HUES64 (cell line): ENCODE data around the gene GNAO1.

Experiments
- H3K27ac ChIP-seq: 2 replicates; pipeline ENCODE4 v1.7.0; 2013; ENCODE audit warnings: low read depth, low read length, inconsistent platforms
- H3K27me3 ChIP-seq: 2 replicates; pipeline ENCODE4 v1.6.1; 2013; ENCODE audit warnings: mild to moderate bottlenecking, low read length; ENCODE audit not compliant: insufficient read depth
- H3K36me3 ChIP-seq: 2 replicates; pipeline ENCODE4 v1.6.1; 2013; ENCODE audit warnings: mild to moderate bottlenecking, low read length; ENCODE audit not compliant: insufficient read depth
- H3K4me1 ChIP-seq: 2 replicates; pipeline ENCODE4 v1.6.1; 2013; ENCODE audit warnings: mild to moderate bottlenecking, low read length, moderate library complexity; ENCODE audit not compliant: insufficient read depth
- H3K4me3 ChIP-seq: 2 replicates; pipeline ENCODE4 v1.5.1; 2013; ENCODE audit warnings: mild to moderate bottlenecking, low read length, moderate library complexity
- H3K9ac ChIP-seq: 2 replicates; pipeline ENCODE4 v1.6.1; 2013; ENCODE audit warnings: mild to moderate bottlenecking, low read depth, low read length
- H3K9me3 ChIP-seq: 2 replicates; pipeline ENCODE4 v1.6.1; 2013; ENCODE audit warnings: low read depth, low read length; ENCODE audit not compliant: insufficient read depth
- WGBS: fragments of 150-250, 120-280 bp; methylation state at CpG from one replicate; pipeline ENCODE4 v1.1.7; 2013; ENCODE audit warnings: missing lambda C conversion rate; 5-methylcytosine and 5-hydroxymethylcytosine counted together

Gene GNAO1

DNA sequence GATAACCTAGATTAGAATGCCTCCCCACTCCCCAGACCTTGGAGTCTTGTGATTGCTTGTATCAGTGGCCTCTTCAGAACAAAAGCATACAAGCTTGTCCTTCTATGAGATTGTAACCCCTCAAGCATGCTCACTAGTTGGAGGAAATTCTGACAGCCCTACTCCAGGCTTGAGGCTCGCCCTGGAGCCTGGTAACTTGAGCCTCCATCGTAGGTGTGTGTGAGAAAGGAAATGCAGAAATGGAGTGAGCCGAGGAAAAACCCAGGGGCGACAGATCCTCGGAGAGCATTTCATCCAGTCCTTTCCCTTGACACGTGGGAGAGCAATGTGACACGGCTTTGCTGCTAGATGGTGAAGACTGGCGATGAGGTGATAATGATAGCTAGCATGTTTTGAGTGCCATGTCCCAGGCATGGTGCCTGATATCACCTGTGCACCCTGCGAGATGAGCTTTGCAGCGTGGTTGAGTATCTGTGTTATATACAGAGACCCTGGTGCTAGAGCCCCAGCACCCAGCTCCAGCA, 31.2 kb downstream of the GNAO1 start:
- WGBS: 64% methylated on average over 10 of the region's 10 CpGs
- Histone ChIP-seq H3K4me1 (peaks cover 11% of the 10 kb centered on the region), H3K27ac (no peak overlapping the region), H3K27me3 (no peaks in the 10 kb centered on the region), H3K36me3 (no peaks in the 10 kb centered on the region), H3K9ac (no peak overlapping the region), H3K4me3 (no peak overlapping the region), H3K9me3 (no peaks in the 10 kb centered on the region)

DNA sequence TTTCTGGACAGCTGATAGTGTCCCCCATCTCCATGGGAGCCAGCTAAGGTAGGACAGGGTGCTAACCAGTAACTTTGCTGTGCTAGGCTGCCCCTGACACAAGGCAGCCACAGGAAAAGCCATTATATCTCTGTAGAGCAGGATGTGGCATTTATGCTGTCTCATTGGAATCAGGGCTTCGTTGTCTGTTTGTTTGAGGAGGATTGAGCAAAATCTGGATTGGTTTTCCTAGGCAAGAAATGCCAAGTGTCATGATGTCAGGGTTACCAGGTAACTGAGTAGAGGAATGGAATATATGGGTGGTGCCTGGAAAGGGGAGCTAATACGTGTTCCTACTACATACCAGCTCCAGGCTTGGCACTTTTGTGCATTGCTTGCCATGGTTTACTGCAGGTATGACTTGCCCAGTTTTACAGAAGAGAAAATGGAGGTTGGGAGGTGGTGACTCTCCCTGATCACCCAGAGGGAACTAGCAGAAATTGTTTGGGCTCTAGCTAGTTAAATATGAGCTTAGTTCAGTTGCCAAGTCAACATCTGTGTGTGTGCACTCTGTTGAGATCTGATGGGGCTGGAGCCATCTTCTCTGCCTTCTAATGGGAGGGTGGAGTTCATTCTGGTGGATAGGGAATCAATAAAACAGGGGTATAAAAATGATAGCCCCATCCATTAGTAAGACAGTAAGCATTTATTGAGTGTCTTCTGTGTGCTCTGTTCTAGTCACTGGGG, 33.9 kb downstream of the GNAO1 start:
- Histone ChIP-seq H3K36me3 (no peaks in the 10 kb centered on the region), H3K27ac (no peak overlapping the region), H3K4me1 (peaks cover 11% of the 10 kb centered on the region), H3K27me3 (no peaks in the 10 kb centered on the region), H3K9me3 (no peaks in the 10 kb centered on the region), H3K9ac (no peak overlapping the region), H3K4me3 (no peak overlapping the region)
- 91% methylated on average over 2 of the region's 2 CpGs for WGBS

DNA sequence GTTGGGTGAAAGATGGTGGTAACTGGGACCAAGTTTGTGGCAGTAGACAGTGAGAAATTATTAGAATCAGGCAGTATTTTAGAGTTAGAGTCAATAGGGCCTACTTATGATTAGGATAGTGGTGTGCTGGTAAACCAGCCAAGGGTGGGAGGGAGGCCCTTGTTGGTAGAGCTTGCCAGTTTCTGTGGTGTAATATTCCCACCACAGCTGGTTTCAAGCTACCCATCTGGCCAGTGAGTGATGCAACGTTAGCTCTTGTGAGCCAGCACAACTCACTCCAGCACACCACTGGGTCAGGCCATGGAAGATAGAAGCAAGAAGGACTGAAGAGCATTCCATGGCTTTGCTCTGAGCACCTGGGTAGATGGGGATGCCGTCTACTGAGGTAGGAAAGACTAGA, 34.9 kb downstream of the GNAO1 start:
- Histone ChIP-seq H3K36me3 (no peaks in the 10 kb centered on the region), H3K27me3 (no peaks in the 10 kb centered on the region), H3K27ac (no peak overlapping the region), H3K4me1 (peaks cover 11% of the 10 kb centered on the region), H3K9ac (no peak overlapping the region), H3K9me3 (no peaks in the 10 kb centered on the region), H3K4me3 (no peak overlapping the region)
- 93% methylated on average over 2 of the region's 2 CpGs for WGBS

DNA sequence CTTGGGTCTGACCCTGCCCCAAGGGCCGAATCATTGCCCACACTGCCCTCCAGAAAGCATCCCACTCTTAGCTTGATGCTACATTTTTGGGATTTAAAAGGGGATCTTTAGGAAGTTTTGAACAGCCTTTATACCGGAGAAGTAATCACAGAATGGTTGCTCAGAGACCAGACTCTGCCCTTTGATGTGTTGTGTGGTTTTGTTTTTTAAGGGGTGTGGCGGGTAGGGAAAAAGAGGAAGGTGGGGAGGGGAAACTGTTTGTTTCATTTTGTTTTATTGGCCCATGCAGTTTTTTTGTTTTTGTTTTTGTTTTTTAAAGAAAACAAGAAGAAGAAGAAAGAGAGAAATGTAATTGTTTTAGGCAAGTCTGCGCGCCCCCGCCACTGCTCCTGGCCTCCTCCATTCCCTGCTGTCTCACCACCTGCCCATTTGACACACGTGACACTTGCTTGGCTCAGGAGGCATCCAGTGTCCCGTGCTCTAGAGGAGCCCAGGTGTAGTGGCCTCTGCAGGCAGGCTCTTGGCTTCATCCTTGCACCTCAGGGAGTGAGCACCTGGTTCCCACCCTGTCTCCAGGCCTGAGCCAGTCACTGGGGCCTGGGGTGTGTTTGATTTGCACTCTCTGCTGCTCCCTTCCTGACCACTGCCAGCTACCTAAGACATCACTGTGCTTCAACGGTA, 35.7 kb downstream of the GNAO1 start:
- Histone ChIP-seq H3K9me3 (no peaks in the 10 kb centered on the region), H3K4me1 (peaks cover 10% of the 10 kb centered on the region), H3K27ac (no peak overlapping the region), H3K36me3 (no peaks in the 10 kb centered on the region), H3K4me3 (no peak overlapping the region), H3K9ac (no peak overlapping the region), H3K27me3 (no peaks in the 10 kb centered on the region)
- 91% methylated on average over 9 of the region's 9 CpGs for WGBS

DNA sequence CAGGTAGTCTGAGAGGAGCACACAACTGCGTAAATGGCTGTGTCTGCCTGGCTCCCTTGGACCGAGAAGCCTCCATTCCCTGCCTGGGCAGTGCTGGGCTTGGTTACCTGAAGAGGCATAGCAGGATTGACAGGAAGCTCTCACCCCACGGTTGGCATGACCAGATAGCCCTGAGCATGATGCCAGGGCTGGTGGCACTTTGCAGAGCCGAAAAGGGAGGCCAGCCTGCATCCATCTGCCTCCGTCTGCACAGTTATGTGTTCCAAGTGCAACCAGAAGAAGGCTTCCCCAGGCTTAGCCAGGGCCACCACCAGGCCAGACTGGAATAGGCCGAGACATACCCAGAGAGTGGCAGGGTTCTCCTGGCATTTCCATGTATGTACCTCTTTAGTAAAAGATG, 36.6 kb downstream of the GNAO1 start:
- Histone ChIP-seq H3K27ac (no peak overlapping the region), H3K9ac (no peak overlapping the region), H3K9me3 (no peaks in the 10 kb centered on the region), H3K27me3 (no peaks in the 10 kb centered on the region), H3K4me1 (peaks cover 6% of the 10 kb centered on the region; the same call in 1 of the 2 replicates), H3K4me3 (no peak overlapping the region), H3K36me3 (no peaks in the 10 kb centered on the region)
- 96% methylated on average over 6 of the region's 6 CpGs for WGBS

DNA sequence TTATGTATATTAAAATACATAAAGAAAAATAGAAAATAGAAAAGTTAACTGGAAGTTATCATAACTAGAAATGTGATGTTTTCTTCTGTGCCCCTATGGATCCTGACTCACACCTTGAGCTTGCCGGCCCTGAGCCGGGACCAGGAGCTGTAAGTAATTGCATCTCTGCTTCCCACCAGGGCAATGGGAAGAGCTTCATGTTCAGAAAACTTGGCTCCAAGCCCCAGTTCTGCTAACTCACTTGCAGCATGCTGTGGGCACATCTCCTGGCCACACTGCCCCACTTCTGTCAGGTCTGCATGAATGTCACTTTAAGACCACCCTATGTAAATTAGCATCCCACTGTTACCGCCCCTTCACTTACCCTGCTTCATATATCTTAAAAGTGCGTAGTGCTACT, 37.2 kb downstream of the GNAO1 start:
- Histone ChIP-seq H3K27ac (no peak overlapping the region), H3K4me1 (peaks cover 5% of the 10 kb centered on the region; the same call in 1 of the 2 replicates), H3K27me3 (no peaks in the 10 kb centered on the region), H3K36me3 (no peaks in the 10 kb centered on the region), H3K9me3 (no peaks in the 10 kb centered on the region), H3K4me3 (no peak overlapping the region), H3K9ac (no peak overlapping the region)
- 90% methylated on average over 4 of the region's 4 CpGs for WGBS

DNA sequence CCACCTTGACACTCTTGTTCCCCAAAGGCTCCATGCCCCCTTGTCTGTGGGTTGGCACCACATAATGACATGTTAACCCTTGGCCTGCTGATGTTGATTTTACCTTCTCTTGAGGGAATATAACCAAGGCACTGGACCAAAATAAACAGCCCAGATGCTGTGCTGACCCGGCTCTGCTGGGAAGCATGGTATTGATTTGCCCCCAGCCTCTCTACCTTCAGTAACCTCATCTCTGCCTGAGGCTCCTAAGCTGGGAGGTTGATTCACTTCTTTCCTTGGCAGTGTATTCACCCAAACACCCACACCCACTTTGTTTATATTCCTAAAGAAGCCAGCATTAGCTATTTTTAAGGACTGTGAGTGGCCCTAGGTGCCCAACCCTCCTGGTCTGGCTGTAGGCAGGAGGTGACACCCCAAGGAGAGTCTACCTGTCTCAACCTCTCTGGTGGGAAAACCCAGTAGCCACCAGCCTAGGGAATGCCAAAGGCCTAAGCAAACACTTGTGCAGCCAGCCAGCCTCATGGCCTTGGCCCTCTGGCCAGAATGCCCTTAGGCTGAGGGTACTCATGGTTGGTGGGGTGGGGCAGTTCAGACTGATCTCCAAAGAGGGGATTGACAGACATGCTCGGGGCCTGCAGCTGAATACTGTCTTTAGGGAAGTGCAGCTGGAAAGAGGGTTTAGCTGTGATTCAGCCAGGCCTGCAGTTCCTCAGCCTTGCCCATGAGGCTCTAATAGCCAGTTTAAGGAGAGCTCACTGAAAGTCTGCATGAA, 42.7 kb downstream of the GNAO1 start:
- H3K27ac ChIP-seq: no peak overlapping the region
- H3K4me1 ChIP-seq: peaks cover 9% of the 10 kb centered on the region; the same call in 1 of the 2 replicates
- H3K36me3 ChIP-seq: no peaks in the 10 kb centered on the region
- H3K9ac ChIP-seq: no peak overlapping the region
- H3K4me3 ChIP-seq: no peak overlapping the region
- H3K9me3 ChIP-seq: no peaks in the 10 kb centered on the region
- 91% methylated on average over 2 of the region's 2 CpGs for WGBS
- H3K27me3 ChIP-seq: no peaks in the 10 kb centered on the region

DNA sequence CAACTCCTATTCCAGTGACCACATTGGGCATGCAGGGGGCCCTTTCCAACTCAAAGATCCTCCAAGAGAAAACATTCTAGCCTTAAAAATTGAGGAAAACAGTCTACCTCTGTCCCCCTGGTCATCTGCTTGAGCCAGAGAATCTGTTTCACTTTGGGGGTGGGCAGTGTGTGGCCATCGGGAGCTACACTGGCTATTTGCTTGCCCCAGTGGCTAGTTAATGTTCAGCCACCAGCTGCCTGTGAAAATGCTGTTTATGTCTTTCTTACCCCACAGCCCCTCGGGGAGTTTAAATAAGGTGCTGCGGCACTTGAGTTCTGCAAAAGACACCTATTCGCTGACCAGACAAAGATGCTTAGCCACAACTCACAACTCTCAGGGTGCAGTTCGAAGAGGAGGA, 43.4 kb downstream of the GNAO1 start:
- 93% methylated on average over 5 of the region's 5 CpGs for WGBS
- peaks cover 9% of the 10 kb centered on the region; the same call in 1 of the 2 replicates for H3K4me1 ChIP-seq
- H3K27me3 ChIP-seq: no peaks in the 10 kb centered on the region
- H3K4me3 ChIP-seq: no peak overlapping the region
- no peaks in the 10 kb centered on the region for H3K36me3 ChIP-seq
- no peak overlapping the region for H3K9ac ChIP-seq
- no peaks in the 10 kb centered on the region for H3K9me3 ChIP-seq
- no peak overlapping the region for H3K27ac ChIP-seq

DNA sequence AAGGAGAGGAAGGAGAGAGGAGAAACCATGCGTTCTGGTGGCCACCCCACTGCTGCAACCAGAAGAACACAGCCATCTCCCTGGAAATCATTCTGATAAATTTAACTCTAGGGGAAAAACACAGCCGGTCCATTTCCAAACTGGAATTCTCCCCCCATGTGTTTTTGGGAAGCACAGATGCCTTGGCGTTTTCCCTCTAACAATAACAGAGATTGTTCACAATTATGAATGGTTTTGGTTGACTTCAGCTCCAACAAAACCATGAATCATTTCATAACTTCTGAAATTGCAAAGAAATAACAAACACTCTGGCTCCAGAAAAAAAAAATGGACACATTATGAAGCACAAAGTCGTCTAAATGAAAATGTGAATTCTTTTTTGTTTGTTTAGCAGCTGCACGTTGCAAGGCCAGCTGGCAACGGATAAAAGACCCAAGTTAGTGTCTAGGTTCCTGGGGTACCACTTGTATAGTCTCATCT, 46.2 kb downstream of the GNAO1 start:
- no peak overlapping the region for H3K9ac ChIP-seq
- H3K9me3 ChIP-seq: no peaks in the 10 kb centered on the region
- H3K4me3 ChIP-seq: no peak overlapping the region
- no peaks in the 10 kb centered on the region for H3K27me3 ChIP-seq
- H3K27ac ChIP-seq: no peak overlapping the region
- 92% methylated on average over 6 of the region's 6 CpGs for WGBS
- peaks cover 4% of the 10 kb centered on the region; the same call in 1 of the 2 replicates for H3K4me1 ChIP-seq
- no peaks in the 10 kb centered on the region for H3K36me3 ChIP-seq

DNA sequence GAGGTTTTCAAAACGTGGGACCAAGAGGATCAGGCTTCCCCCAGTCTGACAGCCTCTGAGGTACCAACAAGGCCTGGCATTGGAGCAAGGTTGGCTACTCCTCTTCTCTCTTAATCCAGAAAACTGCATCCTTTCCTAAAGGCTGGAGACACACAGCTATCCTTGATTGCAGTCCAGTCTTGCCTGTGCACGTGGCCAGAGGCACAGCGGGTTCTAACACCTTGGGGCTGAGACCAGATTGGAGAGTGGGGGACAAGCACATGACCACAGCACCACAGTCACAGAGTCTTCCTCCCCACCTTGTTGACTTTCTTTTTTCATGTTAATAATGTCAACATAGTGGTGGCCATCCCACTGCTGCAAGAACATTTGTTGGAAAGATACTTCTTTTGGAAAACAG, 46.9 kb downstream of the GNAO1 start:
- no peaks in the 10 kb centered on the region for H3K36me3 ChIP-seq
- WGBS: 74% methylated on average over 3 of the region's 3 CpGs
- peaks cover 4% of the 10 kb centered on the region; the same call in 1 of the 2 replicates for H3K4me1 ChIP-seq
- no peak overlapping the region for H3K4me3 ChIP-seq
- no peaks in the 10 kb centered on the region for H3K27me3 ChIP-seq
- no peak overlapping the region for H3K27ac ChIP-seq
- H3K9ac ChIP-seq: no peak overlapping the region
- no peaks in the 10 kb centered on the region for H3K9me3 ChIP-seq

DNA sequence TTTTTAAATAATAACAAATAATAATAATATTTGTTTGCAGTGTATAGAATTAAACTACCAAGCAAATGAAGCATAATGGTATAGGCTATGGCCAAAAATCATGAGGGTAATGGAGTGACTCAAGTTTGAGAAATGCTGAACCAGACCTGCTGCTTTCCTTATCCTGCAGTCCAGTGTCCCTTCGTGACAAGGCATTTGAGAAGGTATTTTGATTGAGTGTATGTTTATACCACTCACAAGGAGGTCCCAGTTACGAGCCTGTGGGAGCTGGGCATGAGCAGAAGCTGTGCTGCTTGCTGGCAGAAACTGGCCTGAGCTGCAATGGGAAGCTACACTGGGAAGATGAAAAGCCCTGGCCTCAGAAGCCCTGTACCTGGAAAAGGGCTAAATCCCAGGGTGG, 50.3 kb downstream of the GNAO1 start:
- Histone ChIP-seq H3K27me3 (no peaks in the 10 kb centered on the region), H3K4me3 (no peak overlapping the region), H3K4me1 (peaks cover 12% of the 10 kb centered on the region), H3K9me3 (no peaks in the 10 kb centered on the region), H3K9ac (no peak overlapping the region), H3K36me3 (no peaks in the 10 kb centered on the region), H3K27ac (no peak overlapping the region)
- 83% methylated on average over 2 of the region's 2 CpGs for WGBS
